Iris pigment epithelial cell (primary cell): ENCODE data around the gene C17orf107.
A peak's percentile ranks its signal among the peaks of the same experiment; 100 is the strongest.

Experiments
- DNase-seq: peaks from one replicate; pipeline ENCODE4 v3.0.0-alpha.2; 2011; ENCODE audit warnings: low read depth

Gene C17orf107

GRCh38 chr17:4950075-4950745 lies 50.9 kb downstream of the C17orf107 start:
- DNase-seq, result peak; percentile 47

DNA sequence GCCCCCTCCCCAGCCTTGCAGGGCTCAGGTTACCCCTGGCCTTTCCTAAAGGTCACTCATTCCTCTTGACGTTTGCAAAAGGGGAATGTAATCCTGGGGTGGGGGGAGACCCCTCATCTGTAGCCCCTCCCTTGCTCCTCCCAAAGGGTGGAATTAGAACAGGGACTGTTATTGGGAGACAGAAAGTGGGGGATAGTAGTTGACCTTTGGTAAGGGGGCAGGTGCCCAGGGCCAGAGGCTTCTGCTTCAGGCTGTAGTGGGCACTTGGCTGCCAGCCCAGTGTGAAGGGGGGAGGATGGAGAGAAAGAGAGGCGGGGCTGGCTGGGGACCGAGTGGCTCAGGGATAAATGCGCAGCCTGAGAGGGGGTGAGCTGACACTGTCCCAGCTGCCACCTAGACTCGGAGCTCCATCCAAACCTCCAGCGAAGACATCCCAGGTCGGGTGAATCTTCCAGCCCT lies 51.4 kb downstream of the C17orf107 start, which contains the start of gene ENO3:
ENO3 (plus strand) TSS at position 374 of the 459 bp plus-strand sequence. CDS start 711 bp downstream, outside the sequence.
- no peak for DNase-seq

DNA sequence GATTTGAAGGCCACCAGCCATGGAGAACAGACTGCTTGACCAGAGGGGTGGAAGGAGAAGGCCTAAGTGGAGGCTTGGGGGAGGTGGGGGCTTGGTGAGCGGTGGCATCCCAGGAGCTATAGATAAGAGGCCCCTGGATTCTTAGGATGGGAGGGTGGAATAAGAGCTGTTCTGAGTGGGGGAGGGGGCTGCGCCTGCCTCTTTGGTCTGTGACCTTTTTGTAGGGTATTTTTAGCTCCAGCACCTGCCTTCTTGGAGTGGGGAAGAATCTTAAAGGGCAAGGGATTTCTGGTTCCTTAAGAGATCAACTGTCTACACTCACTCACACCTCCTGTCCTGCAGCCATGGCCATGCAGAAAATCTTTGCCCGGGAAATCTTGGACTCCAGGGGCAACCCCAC lies 52.1 kb downstream of the C17orf107 start:
- no peak for DNase-seq
